ENCODE results near the gene ICA1L.

Gene ICA1L

GRCh38 chr2:202723746-202724145 is 147.8 kb downstream of the ICA1L start:
- no peak for FAIRE-seq
- TF ChIP-seq CTCF (IDR thresholded peaks at IDR 0.05; ENCODE audit: insufficient read depth, missing control alignments): no peak
- no peak for DNase-seq (ENCODE audit: insufficient read length, low spot score)

Measured in D721Med (cell line).